MM.1S (cell line): Measurements from ENCODE around the gene AUTS2.

Experiments
- DNase-seq: peaks from one replicate; pipeline ENCODE4 v3.0.0-alpha.2; 2015
- H2AFZ ChIP-seq: fragments of 300-600 bp; sonication (generic); 2 replicates; pipeline ENCODE4 v1.6.0; 2016; ENCODE audit warnings: antibody characterized with exemption, low read length
- H3F3A ChIP-seq: fragments of 300-600 bp; sonication (generic); 2 replicates; pipeline ENCODE4 v1.6.1; 2016; ENCODE audit warnings: mild to moderate bottlenecking, antibody characterized with exemption, low read length, moderate library complexity, mixed read lengths; ENCODE audit not compliant: insufficient read depth
- H3K27ac ChIP-seq: fragments of 300-600 bp; sonication (generic); 2 replicates; pipeline ENCODE4 v1.5.1; 2016; ENCODE audit warnings: mild to moderate bottlenecking, low read length
- H3K27me3 ChIP-seq: fragments of 300-600 bp; sonication (generic); replicated peaks from 2 replicates; pipeline ENCODE4 v1.6.0; 2016; ENCODE audit warnings: low read length; ENCODE audit not compliant: insufficient read depth
- H3K36me3 ChIP-seq: fragments of 300-600 bp; sonication (generic); replicated peaks from 2 replicates; pipeline ENCODE4 v1.6.1; 2016; ENCODE audit warnings: mild to moderate bottlenecking, low read length, mixed read lengths; ENCODE audit not compliant: insufficient read depth
- H3K4me1 ChIP-seq: fragments of 300-600 bp; sonication (generic); 2 replicates; pipeline ENCODE4 v1.6.1; 2016; ENCODE audit warnings: low read length, mixed read lengths
- H3K4me2 ChIP-seq: fragments of 300-600 bp; sonication (generic); 2 replicates; pipeline ENCODE4 v1.6.0; 2016; ENCODE audit warnings: low read depth, low read length
- H3K4me3 ChIP-seq: fragments of 300-600 bp; sonication (generic); 2 replicates; pipeline ENCODE4 v1.5.1; 2016; ENCODE audit warnings: low read length, mixed read lengths
- H3K79me2 ChIP-seq: fragments of 300-600 bp; sonication (generic); 2 replicates; pipeline ENCODE4 v1.6.1; 2016; ENCODE audit warnings: mixed run types, low read length, mixed read lengths
- H3K9ac ChIP-seq: fragments of 300-600 bp; sonication (generic); 2 replicates; pipeline ENCODE4 v1.6.1; 2016; ENCODE audit warnings: low read length, mixed read lengths
- H3K9me2 ChIP-seq: fragments of 300-600 bp; sonication (generic); replicated peaks from 2 replicates; pipeline ENCODE4 v1.6.1; 2016; ENCODE audit warnings: mild to moderate bottlenecking, low read length, mixed read lengths; ENCODE audit not compliant: insufficient read depth
- H3K9me3 ChIP-seq: fragments of 300-600 bp; sonication (generic); replicated peaks from 2 replicates; pipeline ENCODE4 v1.6.1; 2016; ENCODE audit warnings: mild to moderate bottlenecking, low read length, mixed read lengths; ENCODE audit not compliant: insufficient read depth
- H4K20me1 ChIP-seq: fragments of 300-600 bp; sonication (generic); 2 replicates; pipeline ENCODE4 v1.6.1; 2016; ENCODE audit warnings: mild to moderate bottlenecking, low read length, moderate library complexity, mixed read lengths; ENCODE audit not compliant: insufficient read depth
- EZH2 ChIP-seq: fragments of 300-600 bp; sonication (generic); optimal IDR thresholded peaks from 2 replicates; pipeline ENCODE3; 2017; ENCODE audit warnings: low read depth, mild to moderate bottlenecking, antibody characterized with exemption, low read length, mixed read lengths
- EZH2phosphoT487 ChIP-seq: fragments of 300-600 bp; sonication (generic); IDR thresholded peaks from 2 replicates; pipeline ENCODE4 v1.6.1; 2018; ENCODE audit warnings: antibody characterized with exemption, low read length
- TF ChIP-seq, protein P1 (sequence below): fragments of 300-600 bp; sonication (generic); IDR thresholded peaks from 2 replicates; pipeline ENCODE4 v1.5.1; 2016; ENCODE audit warnings: antibody characterized with exemption, low read length, mixed read lengths

Gene AUTS2

DNA sequence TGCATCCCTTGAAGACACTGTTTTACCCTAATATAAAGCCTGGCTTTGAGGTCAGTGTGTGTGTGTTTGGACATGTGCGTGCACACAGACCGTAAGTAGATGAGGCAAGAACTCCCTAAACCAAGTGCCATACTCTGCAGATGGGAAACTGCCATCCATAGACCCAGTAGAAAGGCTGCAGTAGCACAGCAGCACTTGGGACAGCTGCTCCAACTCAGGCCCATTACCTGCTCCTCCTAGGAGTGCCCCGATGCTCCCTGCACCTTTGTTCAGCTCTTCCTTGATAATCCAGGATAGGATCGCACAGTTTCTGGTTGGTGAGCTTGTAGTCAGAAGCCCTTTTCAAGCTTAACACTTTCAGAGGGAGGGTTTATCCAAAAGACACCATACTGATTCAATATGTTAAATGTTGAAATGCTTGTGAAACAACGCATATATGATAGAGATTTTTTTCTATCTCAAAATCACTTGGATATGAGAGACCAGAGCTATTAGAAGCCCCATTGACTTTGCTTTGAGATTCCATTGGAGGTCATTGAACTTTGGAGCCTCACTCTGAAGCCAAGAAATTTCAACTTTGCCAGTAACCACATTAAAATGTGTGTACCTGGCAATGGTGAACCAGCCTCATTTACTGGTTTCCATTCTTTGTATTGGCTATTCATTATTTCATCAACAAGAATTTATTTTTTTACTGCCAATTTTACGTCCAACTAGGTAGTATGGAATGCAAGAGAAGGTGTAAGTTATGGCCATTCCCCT is 776.7 kb downstream of the AUTS2 start:
- Histone ChIP-seq H3K9me2 (no peaks in the 10 kb centered on the region), H3K36me3 (no peaks in the 10 kb centered on the region), H3K27me3 (no peaks in the 10 kb centered on the region), H2AFZ (no peak overlapping the region), H3K4me1 (no peaks in the 10 kb centered on the region), H3F3A (no peaks in the 10 kb centered on the region), H4K20me1 (no peaks in the 10 kb centered on the region), H3K27ac (no peak overlapping the region), H3K79me2 (no peaks in the 10 kb centered on the region), H3K9ac (no peak overlapping the region), H3K4me3 (no peak overlapping the region), H3K4me2 (no peak overlapping the region), H3K9me3 (no peaks in the 10 kb centered on the region)
- DNase-seq = no peak
- TF ChIP-seq, protein P1, sequence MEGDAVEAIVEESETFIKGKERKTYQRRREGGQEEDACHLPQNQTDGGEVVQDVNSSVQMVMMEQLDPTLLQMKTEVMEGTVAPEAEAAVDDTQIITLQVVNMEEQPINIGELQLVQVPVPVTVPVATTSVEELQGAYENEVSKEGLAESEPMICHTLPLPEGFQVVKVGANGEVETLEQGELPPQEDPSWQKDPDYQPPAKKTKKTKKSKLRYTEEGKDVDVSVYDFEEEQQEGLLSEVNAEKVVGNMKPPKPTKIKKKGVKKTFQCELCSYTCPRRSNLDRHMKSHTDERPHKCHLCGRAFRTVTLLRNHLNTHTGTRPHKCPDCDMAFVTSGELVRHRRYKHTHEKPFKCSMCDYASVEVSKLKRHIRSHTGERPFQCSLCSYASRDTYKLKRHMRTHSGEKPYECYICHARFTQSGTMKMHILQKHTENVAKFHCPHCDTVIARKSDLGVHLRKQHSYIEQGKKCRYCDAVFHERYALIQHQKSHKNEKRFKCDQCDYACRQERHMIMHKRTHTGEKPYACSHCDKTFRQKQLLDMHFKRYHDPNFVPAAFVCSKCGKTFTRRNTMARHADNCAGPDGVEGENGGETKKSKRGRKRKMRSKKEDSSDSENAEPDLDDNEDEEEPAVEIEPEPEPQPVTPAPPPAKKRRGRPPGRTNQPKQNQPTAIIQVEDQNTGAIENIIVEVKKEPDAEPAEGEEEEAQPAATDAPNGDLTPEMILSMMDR = no peak
- TF ChIP-seq EZH2phosphoT487 (no peak), EZH2 (no peak)

DNA sequence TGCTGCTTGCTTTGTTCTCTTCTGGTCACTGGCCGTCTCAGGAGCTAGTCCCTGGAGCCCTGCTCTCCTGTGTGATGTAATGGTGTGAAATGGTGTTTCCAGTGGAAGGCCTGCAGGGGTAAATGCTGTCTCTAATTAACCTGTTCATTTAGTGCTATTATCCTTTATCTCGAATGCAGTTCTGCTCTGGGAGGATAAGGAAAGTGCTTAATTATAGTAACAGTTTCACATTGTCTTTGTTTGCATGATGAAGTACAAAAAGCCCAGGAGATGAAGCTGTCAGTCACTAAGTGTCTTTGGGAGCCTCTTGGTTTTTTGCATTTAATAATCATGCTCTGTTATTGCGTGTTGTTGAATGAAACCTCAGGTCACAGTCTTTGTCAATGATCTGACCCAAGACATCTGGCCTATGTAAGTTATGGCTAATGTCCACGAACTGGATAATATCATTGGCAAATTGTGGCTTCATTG is 778.3 kb downstream of the AUTS2 start:
- TF ChIP-seq EZH2phosphoT487 (no peak), EZH2 (no peak)
- TF ChIP-seq, protein P1 = no peak
- Histone ChIP-seq H2AFZ (no peak overlapping the region), H3K9me2 (no peaks in the 10 kb centered on the region), H3F3A (no peaks in the 10 kb centered on the region), H3K4me2 (no peak overlapping the region), H3K4me3 (no peak overlapping the region), H3K9me3 (no peaks in the 10 kb centered on the region), H3K79me2 (no peaks in the 10 kb centered on the region), H3K27me3 (no peaks in the 10 kb centered on the region), H3K36me3 (no peaks in the 10 kb centered on the region), H4K20me1 (no peaks in the 10 kb centered on the region), H3K27ac (no peak overlapping the region), H3K9ac (no peak overlapping the region), H3K4me1 (no peaks in the 10 kb centered on the region)
- no peak for DNase-seq

DNA sequence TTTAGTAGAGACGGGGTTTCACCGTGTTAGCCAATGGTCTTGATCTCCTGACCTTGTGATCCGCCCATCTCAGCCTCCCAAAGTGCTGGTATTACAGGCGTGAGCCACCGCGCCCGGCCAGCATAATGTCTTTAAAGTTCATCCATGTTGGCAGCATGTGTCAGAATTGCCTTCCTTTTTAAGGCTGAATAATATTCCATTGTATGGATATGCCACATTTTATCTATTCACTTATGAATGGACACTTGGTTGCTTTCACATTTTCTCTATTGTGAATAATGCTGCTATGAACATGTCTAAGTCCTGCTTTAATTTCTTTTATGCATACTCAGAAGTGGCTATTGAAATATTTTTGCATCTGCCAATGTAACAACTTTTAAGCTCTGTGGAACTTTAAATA is 779.7 kb downstream of the AUTS2 start:
- H3K36me3 ChIP-seq = no peaks in the 10 kb centered on the region
- H3K79me2 ChIP-seq = no peaks in the 10 kb centered on the region
- H3K27me3 ChIP-seq = no peaks in the 10 kb centered on the region
- no peaks in the 10 kb centered on the region for H4K20me1 ChIP-seq
- no peak for TF ChIP-seq EZH2phosphoT487
- TF ChIP-seq, protein P1 = no peak
- TF ChIP-seq EZH2 = no peak
- no peak overlapping the region for H2AFZ ChIP-seq
- no peaks in the 10 kb centered on the region for H3K9me3 ChIP-seq
- no peak overlapping the region for H3K4me2 ChIP-seq
- H3K9ac ChIP-seq = no peak overlapping the region
- no peaks in the 10 kb centered on the region for H3K9me2 ChIP-seq
- H3K27ac ChIP-seq = no peak overlapping the region
- no peak for DNase-seq
- no peak overlapping the region for H3K4me3 ChIP-seq
- no peaks in the 10 kb centered on the region for H3F3A ChIP-seq
- no peaks in the 10 kb centered on the region for H3K4me1 ChIP-seq
